Panc1 (cell line): ENCODE data around the gene RAD9A. TPM values are rescaled to one million over a fixed set of nuclear protein-coding genes. Genes with fewer than 3 reads are reported as not detected.

Source experiments
- ATAC-seq: fragments of 200-7000 bp; cut with Tn5 transposase; 2 replicates; pipeline ENCODE4 v1.9.1; 2020; ENCODE audit warnings: mild to moderate bottlenecking, moderate library complexity
- BruUV-seq: library from RNA; stranded (reverse); fragments of 400-500 nt; replicated peaks from 2 replicates; lab custom pipeline; 2021; lab: Mats Ljungman, UMichigan
- CTCF ChIA-PET: fragments of 300-600 bp; sonication (Branson Sonifier 250); formaldehyde crosslinking; loops from one replicate; lab custom pipeline; 2022; ENCODE audit warnings: antibody characterized with exemption; lab: Charles Lee
- POLR2A ChIA-PET: fragments of 300-600 bp; sonication (Branson Sonifier 250); formaldehyde crosslinking; loops from one replicate; lab custom pipeline; 2022; ENCODE audit warnings: antibody characterized with exemption; lab: Charles Lee
- DNase-seq: peaks from one replicate; pipeline ENCODE4 v3.0.0-alpha.2; 2010; ENCODE audit warnings: low read depth, low spot score
- H3K27ac ChIP-seq: 2 replicates; pipeline ENCODE4 v1.5.1; 2011; ENCODE audit warnings: mild to moderate bottlenecking, low read length, inconsistent platforms
- H3K27me3 ChIP-seq: fragments of 200-500 bp; sonication (Bioruptor generic); 2 replicates; pipeline ENCODE4 v1.6.0; 2014; ENCODE audit warnings: low read length, inconsistent platforms; ENCODE audit not compliant: control insufficient read depth, insufficient read depth
- H3K36me3 ChIP-seq: fragments of 200-500 bp; sonication (Bioruptor generic); 2 replicates; pipeline ENCODE4 v1.5.1; 2014; ENCODE audit warnings: inconsistent platforms, mild to moderate bottlenecking, low read length, moderate library complexity; ENCODE audit not compliant: control insufficient read depth, insufficient read depth
- H3K4me1 ChIP-seq: 2 replicates; pipeline ENCODE4 v1.5.1; 2011; ENCODE audit warnings: inconsistent platforms, mild to moderate bottlenecking, low read length, moderate library complexity; ENCODE audit not compliant: control insufficient read depth, insufficient read depth
- H3K4me3 ChIP-seq, 2 experiments: 2 replicates each; pipeline ENCODE4 v1.5.1; 2011 to 2012; ENCODE audit warnings: low read depth in 2 of 2, low read length in 2 of 2, mild to moderate bottlenecking in 2 of 2, inconsistent platforms in 1 of 2, moderate library complexity in 1 of 2
- H3K9me3 ChIP-seq: fragments of 200-500 bp; sonication (Bioruptor generic); 2 replicates; pipeline ENCODE4 v1.5.1; 2014; ENCODE audit warnings: low read depth, mild to moderate bottlenecking, inconsistent platforms, low read length, moderate library complexity; ENCODE audit not compliant: control insufficient read depth, insufficient read depth
- POLR2AphosphoS5 ChIP-seq: IDR thresholded peaks from 2 replicates; pipeline ENCODE4 v1.6.1; 2012; ENCODE audit warnings: mild to moderate bottlenecking, low read depth, low read length, moderate library complexity
- REST ChIP-seq, 2 experiments: IDR thresholded peaks; 2 replicates each; pipeline ENCODE4 v1.6.1; 2011 to 2012; ENCODE audit warnings: low read depth in 2 of 2, control low read depth in 1 of 2, low read length in 1 of 2, mild to moderate bottlenecking in 1 of 2, moderate library complexity in 1 of 2; ENCODE audit not compliant: insufficient read depth in 1 of 2
- SIN3A ChIP-seq: IDR thresholded peaks from 2 replicates; pipeline ENCODE4 v1.6.1; 2012; ENCODE audit warnings: low read depth, mild to moderate bottlenecking, low read length, moderate library complexity, borderline replicate concordance; ENCODE audit not compliant: insufficient read depth
- TCF7L2 ChIP-seq: IDR thresholded peaks from 2 replicates; pipeline ENCODE4 v1.6.1; 2011; ENCODE audit warnings: mild to moderate bottlenecking, low read depth, low read length, inconsistent platforms
- in situ Hi-C: cut with HindIII; loops from 2 replicates; pipeline ENCODE4 v1.10.0; 2016; ENCODE audit warnings: low sequenced_read_pairs, low pct_unique_long_range_greater_than_20kb
- intact Hi-C: fragments of 100-400 bp; cut with micrococcal nuclease; formaldehyde crosslinking; loops from one replicate; pipeline ENCODE4 v1.10.0; 2022; ENCODE audit not compliant: unreplicated experiment
- total RNA-seq: library from RNA; stranded (reverse); gene quantifications from one replicate; pipeline ENCODE4 v1.2.1, GENCODE V29; 2021; ENCODE audit not compliant: unreplicated experiment
- TF ChIP-seq, protein P1 (sequence below): fragments of 450-650 bp; IDR thresholded peaks from 2 replicates; pipeline ENCODE4 v1.5.1; 2017; ENCODE audit warnings: mild to moderate bottlenecking

RAD9A gene
- total RNA-seq, 1 experiment from 2014 or later: 33.1 TPM

GRCh38 chr11:67393990-67394389 lies 2.2 kb downstream of the RAD9A start:
- no peak for ATAC-seq
- no peak for DNase-seq
- CTCF ChIA-PET: interaction anchor here (0.7 kb wide), 1 partner anchor 43 kb away, joined by 5 read pairs; the partner anchor contains the start of gene PTPRCAP
- Histone ChIP-seq H3K4me1 (peaks cover 31% of the 10 kb centered on the region), H3K27me3 (no peaks in the 10 kb centered on the region), H3K27ac (no peak overlapping the region), H3K36me3 (peaks cover 7% of the 10 kb centered on the region), H3K4me3 (no peak overlapping the region), H3K9me3 (no peaks in the 10 kb centered on the region)
- intact Hi-C loops: no loop called here
- POLR2A ChIA-PET: interaction anchor here (0.7 kb wide), 1 partner anchor 98 kb away, joined by 4 read pairs; no protein-coding TSS in a partner anchor
- in situ Hi-C loops: no loop called here
- TF ChIP-seq REST (IDR thresholded peaks at IDR 0.05; ENCODE audit: insufficient read depth in 1 of 2, low read depth in 2 of 2, low read length in 1 of 2) (no peak), SIN3A (no peak), POLR2AphosphoS5 (no peak), TCF7L2 (no peak)
- TF ChIP-seq, protein P1, sequence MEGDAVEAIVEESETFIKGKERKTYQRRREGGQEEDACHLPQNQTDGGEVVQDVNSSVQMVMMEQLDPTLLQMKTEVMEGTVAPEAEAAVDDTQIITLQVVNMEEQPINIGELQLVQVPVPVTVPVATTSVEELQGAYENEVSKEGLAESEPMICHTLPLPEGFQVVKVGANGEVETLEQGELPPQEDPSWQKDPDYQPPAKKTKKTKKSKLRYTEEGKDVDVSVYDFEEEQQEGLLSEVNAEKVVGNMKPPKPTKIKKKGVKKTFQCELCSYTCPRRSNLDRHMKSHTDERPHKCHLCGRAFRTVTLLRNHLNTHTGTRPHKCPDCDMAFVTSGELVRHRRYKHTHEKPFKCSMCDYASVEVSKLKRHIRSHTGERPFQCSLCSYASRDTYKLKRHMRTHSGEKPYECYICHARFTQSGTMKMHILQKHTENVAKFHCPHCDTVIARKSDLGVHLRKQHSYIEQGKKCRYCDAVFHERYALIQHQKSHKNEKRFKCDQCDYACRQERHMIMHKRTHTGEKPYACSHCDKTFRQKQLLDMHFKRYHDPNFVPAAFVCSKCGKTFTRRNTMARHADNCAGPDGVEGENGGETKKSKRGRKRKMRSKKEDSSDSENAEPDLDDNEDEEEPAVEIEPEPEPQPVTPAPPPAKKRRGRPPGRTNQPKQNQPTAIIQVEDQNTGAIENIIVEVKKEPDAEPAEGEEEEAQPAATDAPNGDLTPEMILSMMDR: no peak
- no TSS peak for BruUV-seq

- ATAC-seq (no peak), DNase-seq (no peak)
- no TSS peak for BruUV-seq
- H3K4me1 ChIP-seq: peaks cover 37% of the 10 kb centered on the region
- in situ Hi-C loops: no loop called here
- ChIA-PET POLR2A (no interaction called here), CTCF (interaction anchor here (0.6 kb wide), 1 partner anchor 78 kb away, joined by 3 read pairs; no protein-coding TSS in a partner anchor)
- H3K4me3 ChIP-seq: no peak overlapping the region
- H3K9me3 ChIP-seq: no peaks in the 10 kb centered on the region
- intact Hi-C loops: no loop called here
- H3K27me3 ChIP-seq: no peaks in the 10 kb centered on the region
- TF ChIP-seq SIN3A: no peak
- no peak for TF ChIP-seq REST (IDR thresholded peaks at IDR 0.05; ENCODE audit: insufficient read depth in 1 of 2, low read depth in 2 of 2, low read length in 1 of 2)
- no peak for TF ChIP-seq POLR2AphosphoS5
- peaks cover 7% of the 10 kb centered on the region for H3K36me3 ChIP-seq
- H3K27ac ChIP-seq: no peak overlapping the region
Measured at GRCh38 chr11:67395555-67396258, 3.9 kb downstream of the RAD9A start.
